CD14-positive monocyte (primary cell): ENCODE measurements around the gene NR2F2. TPM values are rescaled to one million over a fixed set of nuclear protein-coding genes. Genes with fewer than 3 reads are reported as not detected.
A peak's percentile ranks its signal among the peaks of the same experiment; 100 is the strongest.

Source experiments
- DNase-seq, 3 donors: peaks; one replicate each; pipeline ENCODE4 v3.0.0-alpha.2; 2011 to 2022
- H2AFZ ChIP-seq: 2 replicates; pipeline ENCODE4 v1.6.0; 2012; ENCODE audit warnings: mild to moderate bottlenecking, low read depth, low read length, inconsistent platforms; ENCODE audit not compliant: insufficient read depth, poor library complexity, severe bottlenecking
- H3K27ac ChIP-seq, 2 donors: 1 replicate in 1 of 2; 2 replicates in 1 of 2; pipeline ENCODE4 v1.5.1; 2012 to 2013; ENCODE audit warnings: low read length in 2 of 2, control low read depth in 1 of 2, inconsistent platforms in 1 of 2, low read depth in 1 of 2, mild to moderate bottlenecking in 1 of 2
- H3K27me3 ChIP-seq, 2 donors: one replicate each; pipeline versions ENCODE4 v1.6.0 to v1.6.1; 2011 to 2013; ENCODE audit warnings: low read length in 2 of 2; ENCODE audit not compliant: control insufficient read depth in 2 of 2, insufficient read depth in 2 of 2
- H3K36me3 ChIP-seq, 2 donors: replicated peaks in 1 of 2; 1 replicate in 1 of 2; 2 replicates in 1 of 2; pipeline versions ENCODE4 v1.5.1 to v1.6.1; 2012 to 2013; ENCODE audit warnings: low read length in 2 of 2, control low read depth in 1 of 2, inconsistent platforms in 1 of 2, mild to moderate bottlenecking in 1 of 2; ENCODE audit not compliant: insufficient read depth in 2 of 2, control insufficient read depth in 1 of 2
- H3K4me1 ChIP-seq, 2 donors: 1 replicate in 1 of 2; 2 replicates in 1 of 2; pipeline versions ENCODE4 v1.5.1 to v1.6.1; 2012 to 2013; ENCODE audit warnings: low read length in 2 of 2, control low read depth in 1 of 2, inconsistent platforms in 1 of 2, mild to moderate bottlenecking in 1 of 2, moderate library complexity in 1 of 2; ENCODE audit not compliant: insufficient read depth in 2 of 2, control insufficient read depth in 1 of 2
- H3K4me2 ChIP-seq: replicated peaks from 2 replicates; pipeline ENCODE3; 2012; ENCODE audit warnings: low read length, moderate library complexity, mild to moderate bottlenecking; ENCODE audit not compliant: poor library complexity, severe bottlenecking; ENCODE audit errors: extremely low read depth
- H3K4me3 ChIP-seq, 3 experiments: fragments of 200-600 bp in 1 of 3; sonication (generic) in 1 of 3; replicated peaks in 1 of 3; 1 replicate in 2 of 3; 2 replicates in 1 of 3; pipeline ENCODE4 v1.5.1; 2011 to 2013; ENCODE audit warnings: low read length in 3 of 3, mild to moderate bottlenecking in 3 of 3, control low read depth in 2 of 3, low read depth in 2 of 3, inconsistent platforms in 1 of 3, moderate library complexity in 1 of 3
- H3K79me2 ChIP-seq: 2 replicates; pipeline ENCODE4 v1.6.0; 2012; ENCODE audit warnings: mild to moderate bottlenecking, control low read depth, inconsistent platforms, low read length, moderate library complexity; ENCODE audit not compliant: insufficient read depth
- H3K9ac ChIP-seq: 2 replicates; pipeline ENCODE4 v1.6.0; 2017; ENCODE audit warnings: low read length, mild to moderate bottlenecking; ENCODE audit not compliant: insufficient read depth, poor library complexity, severe bottlenecking
- H3K9me3 ChIP-seq, 2 donors: replicated peaks in 1 of 2; 1 replicate in 1 of 2; 2 replicates in 1 of 2; pipeline versions ENCODE4 v1.5.1 to v1.6.1; 2012 to 2013; ENCODE audit warnings: low read length in 2 of 2, control low read depth in 1 of 2; ENCODE audit not compliant: control insufficient read depth in 1 of 2, insufficient read depth in 1 of 2
- H4K20me1 ChIP-seq: 2 replicates; pipeline ENCODE4 v1.6.0; 2012; ENCODE audit warnings: mild to moderate bottlenecking, low read length, control low read depth, moderate library complexity; ENCODE audit not compliant: insufficient read depth
- H3K27ac Mint-ChIP-seq, 7 donors: one replicate each; pipeline ENCODE4 v1.8.0; 2020; ENCODE audit warnings: mild to moderate bottlenecking in 7 of 7, mixed read lengths in 7 of 7, moderate library complexity in 6 of 7, inconsistent platforms in 2 of 7
- H3K27me3 Mint-ChIP-seq, 3 donors: one replicate each; pipeline ENCODE4 v1.8.0; 2021 to 2022; ENCODE audit warnings: low read depth in 3 of 3, mild to moderate bottlenecking in 3 of 3, mixed read lengths in 3 of 3, moderate library complexity in 3 of 3, inconsistent platforms in 1 of 3
- H3K36me3 Mint-ChIP-seq, 2 donors: one replicate each; pipeline ENCODE4 v1.8.0; 2020; ENCODE audit warnings: mixed read lengths in 2 of 2, inconsistent platforms in 1 of 2, mild to moderate bottlenecking in 1 of 2
- H3K4me1 Mint-ChIP-seq: one replicate; pipeline ENCODE4 v1.8.0; 2020; ENCODE audit warnings: mild to moderate bottlenecking, mixed read lengths
- H3K4me3 Mint-ChIP-seq, 2 donors: one replicate each; pipeline ENCODE4 v1.8.0; 2020; ENCODE audit warnings: mild to moderate bottlenecking in 2 of 2, mixed read lengths in 2 of 2, moderate library complexity in 1 of 2
- H3K9me3 Mint-ChIP-seq, 7 donors: one replicate each; pipeline ENCODE4 v1.8.0; 2020 to 2022; ENCODE audit warnings: mixed read lengths in 7 of 7, mild to moderate bottlenecking in 6 of 7, moderate library complexity in 6 of 7, inconsistent platforms in 2 of 7
- WGBS: methylation state at CpG from one replicate; pipeline ENCODE4 v1.1.5; 2013; ENCODE audit warnings: missing lambda C conversion rate; ENCODE audit not compliant: insufficient coverage; 5-methylcytosine and 5-hydroxymethylcytosine counted together
- intact Hi-C, 2 donors: fragments of 100-400 bp; cut with micrococcal nuclease; formaldehyde crosslinking; loops; one replicate each; pipeline versions ENCODE4 v1.15.0 to v1.15.1; 2023
- polyA plus RNA-seq, 3 donors: library from polyadenylated mRNA; depleted of rRNA in 1 of 3; unstranded in 2 of 3; stranded (reverse) in 1 of 3; fragments of 300-500 nt in 2 of 3; fragments of >200 nt in 1 of 3; fragmentation: Illumina TruSeq in 2 of 3; gene quantifications; 1 replicate in 2 of 3; 2 replicates in 1 of 3; pipeline ENCODE4 v1.2.3, GENCODE V29; 2012 to 2021
- TF ChIP-seq, protein P1 (sequence below): fragments of 200-600 bp; IDR thresholded peaks from one replicate; pipeline ENCODE4 v1.8.0; 2022; ENCODE audit warnings: antibody characterized with exemption, mild to moderate bottlenecking

Gene NR2F2
- polyA plus RNA-seq, 3 donors: not detected

DNA sequence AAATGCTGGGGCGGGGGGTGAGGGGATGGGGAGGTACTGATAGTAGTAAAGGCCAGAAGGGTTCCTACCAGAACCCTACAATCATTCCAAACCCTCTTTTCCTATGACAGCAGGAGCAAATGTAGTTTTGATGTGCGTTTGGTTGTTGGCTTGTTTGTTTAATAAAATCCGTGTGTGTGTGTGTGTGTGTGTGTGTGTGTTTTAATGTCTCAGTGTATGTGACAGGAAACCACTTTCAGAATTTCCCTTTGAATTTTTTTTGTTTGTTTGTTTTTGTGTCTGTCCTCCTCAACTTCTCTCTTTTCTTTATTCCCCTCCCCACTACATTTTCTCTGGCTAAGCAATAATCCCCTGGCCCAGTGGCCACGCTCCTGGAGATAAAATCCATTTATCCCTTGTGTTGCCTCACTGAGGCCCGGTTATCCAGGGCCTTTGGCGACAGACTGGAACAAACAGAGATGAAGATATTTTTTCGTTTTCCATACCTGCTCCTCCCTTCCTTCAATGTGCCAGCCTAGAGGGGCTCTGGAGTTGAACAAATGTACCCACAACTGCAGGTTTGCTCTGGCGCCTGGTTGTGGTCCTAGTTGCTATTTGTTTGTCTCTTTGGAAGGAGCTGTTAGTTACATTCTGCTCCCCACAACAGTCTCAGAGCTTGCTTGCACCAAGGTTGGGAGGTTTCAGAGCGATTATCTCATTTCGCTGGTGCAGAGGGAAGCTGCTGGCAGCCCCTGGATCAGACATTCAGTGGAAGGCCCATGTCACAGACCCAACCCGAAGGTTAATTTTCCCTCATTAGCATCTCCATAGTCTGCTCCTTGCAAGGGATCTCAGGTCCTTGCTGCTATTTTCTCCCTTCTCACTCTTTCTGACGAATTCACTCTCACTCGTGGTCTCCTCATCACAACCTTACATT lies 17.9 kb downstream of the NR2F2 start:
- H3K4me3 Mint-ChIP-seq: peak overlapping the region in 1 of 2 donors; percentile 63
- H3K4me1 Mint-ChIP-seq: peaks cover 26% of the 10 kb centered on the region
- Histone ChIP-seq H4K20me1 (no peaks in the 10 kb centered on the region), H3K27me3 (peaks cover 94 to 100% of the 10 kb centered on the region in 2 donors), H3K4me3 (no peak overlapping the region), H3K36me3 (no peaks in the 10 kb centered on the region), H3K27ac (no peak overlapping the region), H3K79me2 (no peaks in the 10 kb centered on the region), H2AFZ (no peak overlapping the region), H3K9me3 (peaks cover 0 to 66% of the 10 kb centered on the region in 2 donors), H3K9ac (no peak overlapping the region), H3K4me2 (no peak overlapping the region), H3K4me1 (peaks cover 0 to 5% of the 10 kb centered on the region in 2 donors)
- DNase-seq: no peak
- 28% methylated on average over 5 of the region's 13 CpGs for WGBS
- peaks cover 0 to 98% (median 58%) of the 10 kb centered on the region in 3 donors for H3K27me3 Mint-ChIP-seq
- intact Hi-C loops: no loop called here
- H3K27ac Mint-ChIP-seq: no peak overlapping the region
- TF ChIP-seq, protein P1, sequence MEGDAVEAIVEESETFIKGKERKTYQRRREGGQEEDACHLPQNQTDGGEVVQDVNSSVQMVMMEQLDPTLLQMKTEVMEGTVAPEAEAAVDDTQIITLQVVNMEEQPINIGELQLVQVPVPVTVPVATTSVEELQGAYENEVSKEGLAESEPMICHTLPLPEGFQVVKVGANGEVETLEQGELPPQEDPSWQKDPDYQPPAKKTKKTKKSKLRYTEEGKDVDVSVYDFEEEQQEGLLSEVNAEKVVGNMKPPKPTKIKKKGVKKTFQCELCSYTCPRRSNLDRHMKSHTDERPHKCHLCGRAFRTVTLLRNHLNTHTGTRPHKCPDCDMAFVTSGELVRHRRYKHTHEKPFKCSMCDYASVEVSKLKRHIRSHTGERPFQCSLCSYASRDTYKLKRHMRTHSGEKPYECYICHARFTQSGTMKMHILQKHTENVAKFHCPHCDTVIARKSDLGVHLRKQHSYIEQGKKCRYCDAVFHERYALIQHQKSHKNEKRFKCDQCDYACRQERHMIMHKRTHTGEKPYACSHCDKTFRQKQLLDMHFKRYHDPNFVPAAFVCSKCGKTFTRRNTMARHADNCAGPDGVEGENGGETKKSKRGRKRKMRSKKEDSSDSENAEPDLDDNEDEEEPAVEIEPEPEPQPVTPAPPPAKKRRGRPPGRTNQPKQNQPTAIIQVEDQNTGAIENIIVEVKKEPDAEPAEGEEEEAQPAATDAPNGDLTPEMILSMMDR: no peak
- H3K36me3 Mint-ChIP-seq: peaks cover 5% of the 10 kb centered on the region in 2 donors
- peaks cover 0 to 34% (median 15%) of the 10 kb centered on the region in 7 donors for H3K9me3 Mint-ChIP-seq

DNA sequence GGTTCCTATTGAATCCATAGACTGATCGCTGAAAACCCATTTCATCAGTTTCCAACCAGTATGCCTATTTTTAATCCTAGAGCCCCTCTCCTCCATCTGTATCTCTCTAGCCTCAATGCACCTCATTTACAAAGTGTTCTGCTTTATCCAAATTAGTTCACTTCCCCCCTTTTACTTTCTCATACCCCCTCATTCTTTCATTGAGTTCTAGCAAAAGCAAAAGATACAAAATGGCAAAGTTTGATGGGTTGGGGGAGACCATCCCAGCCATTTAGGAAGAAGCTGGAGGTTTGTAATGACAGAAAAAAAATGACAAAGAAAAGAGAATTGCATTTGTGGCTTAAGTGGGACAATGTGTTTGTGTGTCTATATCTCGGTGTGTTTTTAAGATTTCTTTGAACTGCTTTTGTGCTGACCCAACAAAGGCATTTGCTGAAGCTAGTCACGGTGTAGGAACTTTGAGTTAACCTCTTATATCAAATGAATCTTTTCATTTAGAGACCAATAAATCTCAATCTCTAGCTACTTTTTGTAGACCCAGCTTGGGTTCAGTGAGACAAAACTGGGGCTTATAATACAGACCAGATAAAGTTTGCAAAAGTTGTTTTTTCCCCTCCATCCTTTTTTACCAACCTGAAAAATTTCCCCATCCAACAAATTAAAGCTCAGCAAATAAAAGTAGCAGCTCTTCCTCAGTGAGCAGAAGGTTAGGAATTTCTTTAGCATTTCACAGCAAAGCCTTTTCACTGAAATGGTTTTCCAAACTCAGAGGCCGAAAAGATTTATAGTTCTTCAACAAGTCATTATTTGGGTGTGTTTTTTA lies 18.7 kb downstream of the NR2F2 start:
- Histone ChIP-seq H3K9ac (no peak overlapping the region), H4K20me1 (no peaks in the 10 kb centered on the region), H3K27ac (no peak overlapping the region), H3K27me3 (peaks cover 97 to 100% of the 10 kb centered on the region in 2 donors), H3K9me3 (peaks cover 0 to 64% of the 10 kb centered on the region in 2 donors), H3K4me1 (peaks cover 0 to 5% of the 10 kb centered on the region in 2 donors), H2AFZ (no peak overlapping the region), H3K4me3 (no peak overlapping the region), H3K4me2 (no peak overlapping the region), H3K79me2 (no peaks in the 10 kb centered on the region), H3K36me3 (no peaks in the 10 kb centered on the region)
- TF ChIP-seq, protein P1: no peak
- peak overlapping the region in 1 of 2 donors; percentile 63 for H3K4me3 Mint-ChIP-seq
- no peak overlapping the region for H3K27ac Mint-ChIP-seq
- peaks cover 26% of the 10 kb centered on the region for H3K4me1 Mint-ChIP-seq
- peaks cover 4 to 5% of the 10 kb centered on the region in 2 donors for H3K36me3 Mint-ChIP-seq
- intact Hi-C loops: no loop called here
- peaks cover 0 to 97% (median 50%) of the 10 kb centered on the region in 3 donors for H3K27me3 Mint-ChIP-seq
- WGBS: 0% methylated on average over 1 of the region's 4 CpGs
- H3K9me3 Mint-ChIP-seq: peaks cover 0 to 36% (median 15%) of the 10 kb centered on the region in 7 donors
- DNase-seq: no peak
